NCI-H2107 (cell line): ENCODE measurements around the gene ABT1.

Experiments used
- DNase-seq: peaks from one replicate; lab custom pipeline; 2025; lab: John Stamatoyannopoulos, UW

ABT1 gene

DNA sequence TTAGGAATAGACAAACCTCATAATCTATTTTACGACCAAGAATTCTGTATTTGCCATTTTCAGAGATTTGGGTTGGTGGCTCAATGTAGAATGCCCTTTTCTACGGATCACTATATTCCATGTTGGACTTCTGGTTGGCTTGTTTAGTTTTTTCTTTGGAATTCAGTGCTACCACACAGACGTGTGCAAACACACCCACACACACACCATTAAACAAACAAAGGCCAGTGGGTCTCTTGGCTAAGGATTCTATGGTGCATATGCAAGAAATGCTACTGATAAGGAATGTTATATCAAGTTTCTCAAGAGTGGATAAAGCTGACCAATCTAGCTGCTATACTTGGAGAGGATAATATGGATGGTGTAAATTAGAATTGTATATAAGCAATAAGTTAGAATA, 8.0 kb downstream of the ABT1 start:
- no peak for DNase-seq

DNA sequence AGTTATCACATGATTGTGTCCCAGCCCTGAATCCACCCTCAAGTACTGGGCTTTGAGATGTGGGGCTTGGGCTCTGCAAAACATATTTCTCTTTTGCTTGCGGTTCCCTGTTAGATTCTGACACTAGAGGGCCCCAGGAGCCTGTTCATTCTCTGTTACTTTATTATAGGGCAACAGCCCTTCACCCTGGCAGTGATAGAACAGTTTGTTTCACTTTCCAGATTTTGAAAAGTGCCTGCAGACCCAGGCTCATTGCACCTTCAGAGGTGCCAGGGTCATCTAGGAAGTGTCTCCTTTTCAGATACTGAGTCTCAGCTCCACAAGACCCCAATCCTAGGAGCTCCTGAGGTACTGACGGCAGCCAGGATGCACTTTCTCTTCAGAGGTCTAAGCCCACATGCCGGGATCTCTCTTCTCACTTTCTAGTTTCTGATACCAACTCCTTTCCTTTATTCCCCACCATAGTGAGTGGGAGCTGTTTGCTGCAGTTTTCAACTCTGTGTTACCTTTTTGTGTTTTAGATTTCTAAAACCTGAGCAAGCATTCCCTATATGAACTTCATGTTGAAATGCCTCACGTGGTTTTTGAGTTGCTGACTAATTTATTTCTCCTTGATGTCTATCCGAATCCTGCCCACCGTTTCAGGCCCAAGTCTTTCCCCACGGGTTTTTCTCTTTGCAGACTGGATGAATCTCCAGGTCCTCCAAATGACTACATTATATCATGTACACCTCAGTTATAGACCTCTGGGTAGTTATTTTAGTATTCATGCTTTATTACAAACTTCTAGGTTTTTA, 10.9 kb downstream of the ABT1 start:
- no peak for DNase-seq

DNA sequence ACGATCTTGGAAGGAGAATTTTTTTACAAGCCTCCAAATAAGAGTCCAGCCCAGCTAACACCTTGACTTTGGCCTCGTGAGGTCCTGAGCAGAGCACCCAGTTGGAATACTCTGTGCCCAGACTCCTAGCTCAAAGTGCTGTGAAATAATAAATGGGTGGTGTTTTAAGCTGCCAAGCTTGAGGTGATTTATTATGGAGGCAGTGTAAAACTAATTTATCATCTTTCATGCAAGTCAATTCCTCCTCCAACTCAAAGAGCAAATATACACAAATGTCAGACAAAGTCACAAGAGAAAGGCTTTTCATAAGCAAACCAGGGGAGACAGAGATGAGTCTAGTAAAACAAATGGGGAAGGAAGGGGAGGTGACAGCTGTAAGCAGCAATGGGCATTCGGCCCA, 12.7 kb downstream of the ABT1 start:
- DNase-seq, result no peak

DNA sequence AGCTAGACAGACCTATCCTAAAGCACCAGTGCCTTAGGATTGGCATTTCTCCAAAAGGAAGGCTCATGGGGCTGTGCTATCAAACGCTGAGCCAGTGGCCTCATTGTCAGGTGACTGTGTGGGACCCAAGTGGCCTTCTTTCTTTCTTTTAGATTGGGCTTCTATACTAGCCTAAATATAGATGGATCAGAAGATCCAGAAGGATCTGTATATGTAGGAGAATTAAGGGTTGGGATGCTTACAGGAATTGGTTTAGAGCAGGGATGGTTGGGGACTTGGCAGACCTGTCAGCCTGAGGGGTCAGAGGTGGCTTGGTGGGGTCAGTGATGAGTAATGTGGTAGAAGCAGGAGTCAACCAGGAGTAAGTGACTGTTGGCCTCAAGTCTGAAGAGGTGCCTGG, 14.8 kb downstream of the ABT1 start:
- DNase-seq, result no peak

DNA sequence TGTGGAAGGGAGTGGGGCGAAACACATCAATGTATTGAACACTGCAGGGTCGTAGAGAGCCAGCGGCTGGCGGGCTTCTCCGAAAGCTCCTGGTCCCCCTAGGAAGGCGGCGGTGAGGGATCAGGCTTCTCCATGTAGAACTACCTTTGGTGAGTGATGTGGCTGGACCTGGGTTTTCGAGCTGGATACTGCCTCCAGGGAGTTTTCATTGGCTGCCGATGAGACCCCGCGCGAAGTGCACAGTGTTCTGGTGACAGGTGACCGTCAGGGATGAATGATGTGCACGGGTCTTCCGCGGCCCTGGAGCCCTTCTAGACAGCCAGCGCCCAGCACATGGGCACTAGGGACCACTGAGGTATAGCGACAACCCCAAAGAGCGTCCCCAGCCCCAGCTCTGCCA, 16.4 kb downstream of the ABT1 start:
- DNase-seq, result no peak

DNA sequence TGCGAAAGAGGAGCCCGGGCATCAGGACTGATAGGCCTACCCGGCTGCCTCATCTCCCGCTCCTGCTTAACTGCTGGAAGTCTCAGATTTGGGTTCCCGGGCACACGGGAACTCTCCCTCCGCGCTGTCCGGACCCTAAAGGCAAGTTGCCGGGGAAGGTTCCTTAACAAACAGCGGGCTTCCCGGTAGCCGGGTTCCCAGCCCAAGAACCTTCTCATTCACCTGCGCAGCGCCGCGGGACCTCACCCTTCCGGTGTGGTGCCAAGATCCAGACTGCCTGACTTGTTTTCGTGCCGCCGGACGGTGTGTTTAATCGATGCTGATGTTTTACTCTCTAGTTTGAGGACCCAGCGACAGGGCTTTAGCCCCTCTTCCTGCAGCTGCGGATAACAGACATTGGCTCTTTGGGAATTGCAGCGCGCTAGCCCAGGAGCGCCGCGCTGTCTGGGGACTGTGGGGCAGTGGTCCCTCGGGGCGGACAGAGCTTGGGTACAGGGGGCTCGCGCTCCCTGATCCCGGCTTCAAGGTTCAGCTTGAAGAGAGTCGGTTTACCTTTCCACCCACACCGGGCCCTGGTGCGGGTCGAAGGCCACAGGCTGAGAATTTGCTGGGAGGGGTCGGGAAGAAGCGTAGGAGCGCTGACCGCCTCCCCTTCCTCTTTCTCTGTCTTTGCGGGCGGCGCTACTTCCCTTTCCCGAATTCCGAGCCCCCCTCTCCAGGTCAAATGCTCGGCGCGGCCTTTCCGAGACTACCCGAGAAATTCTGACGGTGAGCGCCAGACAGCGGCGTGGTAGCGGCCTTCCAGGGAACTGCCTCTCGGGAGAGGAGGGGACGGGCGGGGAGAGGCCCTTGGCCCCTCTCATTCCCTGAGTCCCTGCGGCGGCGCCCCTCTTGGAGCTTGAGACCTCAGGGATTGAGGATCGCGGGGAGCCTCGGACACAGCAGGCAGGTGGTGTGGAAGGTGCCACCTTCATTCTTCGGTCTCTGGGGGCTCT, 17.2 kb downstream of the ABT1 start:
- no peak for DNase-seq

DNA sequence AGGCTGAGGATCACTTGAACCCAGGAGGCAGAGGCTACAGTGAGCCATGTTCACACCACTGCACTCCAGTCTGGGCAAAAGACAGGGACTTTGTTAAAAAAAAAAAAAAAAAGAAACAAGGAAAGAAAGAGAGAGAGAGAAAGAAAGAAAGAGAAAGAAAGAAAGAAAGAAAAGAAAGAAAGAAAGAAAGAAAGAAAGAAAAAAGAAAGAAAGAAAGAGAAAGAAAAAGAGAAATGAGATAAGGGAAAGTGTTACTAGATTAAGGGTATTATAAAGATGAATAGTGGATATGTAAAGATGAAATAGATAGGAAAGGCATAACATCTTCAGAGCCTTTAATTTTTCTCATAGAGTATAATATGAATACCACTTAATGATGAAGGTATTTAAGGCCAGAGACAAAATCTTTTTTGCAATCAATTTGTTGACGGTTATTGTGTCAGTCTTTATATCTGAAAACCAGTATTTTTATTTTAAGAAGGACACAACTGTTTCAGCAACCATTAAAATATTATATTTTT, 26.6 kb downstream of the ABT1 start:
- DNase-seq, result no peak

DNA sequence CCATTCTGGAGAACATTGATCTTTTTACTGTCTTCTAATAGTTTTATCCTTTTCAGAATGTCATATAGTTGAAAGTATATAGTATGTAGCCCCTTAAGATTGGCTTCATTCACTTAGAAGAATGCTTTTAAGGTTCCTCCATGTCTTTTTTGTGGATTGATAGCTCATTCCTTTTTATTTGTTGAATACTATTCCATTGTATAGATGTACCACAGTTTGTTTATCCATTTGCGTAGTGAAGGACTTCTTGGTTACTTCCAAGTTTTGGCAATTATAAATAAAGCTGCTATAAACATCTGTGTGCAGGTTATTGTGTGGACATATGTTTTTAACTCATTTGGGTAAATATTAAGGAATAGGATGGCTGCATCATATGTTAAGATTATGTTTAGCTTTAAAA, 27.8 kb downstream of the ABT1 start:
- DNase-seq, result no peak

DNA sequence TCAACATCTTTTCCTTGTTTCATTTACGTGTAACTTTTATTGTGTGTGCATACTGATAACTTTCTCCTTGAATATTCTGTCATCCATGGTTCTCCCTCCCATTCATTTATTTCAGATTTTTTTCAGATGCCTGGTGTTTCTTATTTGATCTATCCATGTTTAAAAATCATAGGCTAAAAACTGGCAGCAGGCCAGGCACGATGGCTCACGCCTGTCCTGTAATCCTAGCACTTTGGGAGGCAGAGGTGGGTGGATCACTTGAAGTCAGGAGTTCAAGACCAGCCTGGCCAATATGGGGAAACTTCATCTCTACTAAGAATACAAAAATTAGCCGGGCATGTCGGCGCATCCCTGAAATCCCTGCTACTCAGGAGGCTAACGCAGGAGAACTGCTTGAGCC, 31.1 kb downstream of the ABT1 start:
- DNase-seq, result no peak

DNA sequence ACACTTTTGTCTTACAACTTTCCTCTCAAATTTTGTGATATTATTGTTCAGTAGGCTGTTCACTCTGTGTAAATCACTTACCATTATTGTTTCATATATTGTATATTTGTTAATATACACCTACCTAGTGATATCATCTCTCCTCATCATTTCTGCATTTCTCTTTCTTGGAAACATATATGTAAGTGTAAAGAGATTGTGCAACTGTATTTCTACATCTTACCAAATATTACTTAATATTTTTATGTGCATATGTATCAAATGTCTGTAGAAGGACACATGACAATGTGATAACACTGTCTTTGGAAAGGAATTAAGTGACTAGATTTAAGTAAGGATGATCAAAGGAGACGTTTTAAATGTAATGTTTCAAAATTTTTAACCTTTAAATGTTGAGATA, 32.6 kb downstream of the ABT1 start:
- no peak for DNase-seq

DNA sequence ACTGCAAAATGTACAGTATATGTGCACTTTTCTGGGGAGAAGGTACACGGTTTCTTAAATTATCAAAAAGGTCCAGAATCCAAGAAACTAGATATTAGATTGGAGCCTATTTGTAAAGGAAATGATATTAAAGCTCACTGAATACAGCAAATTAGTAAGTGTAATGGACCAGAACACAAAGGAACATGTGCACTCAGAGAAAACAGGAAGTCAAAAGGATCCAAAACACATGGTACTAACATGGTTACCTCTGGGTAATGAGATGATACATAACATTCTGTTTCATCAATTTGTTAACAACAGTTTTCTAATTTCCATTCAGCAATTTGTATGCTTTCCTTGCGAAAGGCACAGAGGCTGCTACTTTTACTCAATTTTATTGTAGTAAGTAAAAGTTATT, 44.1 kb downstream of the ABT1 start:
- DNase-seq, result no peak

DNA sequence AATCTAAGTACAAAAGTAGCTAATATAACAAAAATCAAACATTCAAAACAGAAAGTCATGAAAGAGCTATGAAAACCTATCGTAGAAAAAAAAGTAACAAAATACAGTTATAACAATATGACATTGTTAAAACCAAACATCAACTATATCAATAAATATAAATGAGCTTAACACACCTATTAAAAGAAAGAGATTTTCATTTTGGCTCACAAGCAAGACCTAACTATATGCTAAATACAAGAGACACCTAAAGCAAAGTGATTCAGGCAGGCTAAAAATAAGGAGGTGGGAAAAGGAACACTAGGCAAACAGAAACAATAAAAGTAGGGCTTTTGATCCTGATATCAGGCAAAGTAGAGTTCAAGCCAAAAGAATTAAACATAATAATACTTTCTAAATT, 49.3 kb downstream of the ABT1 start:
- no peak for DNase-seq
